Measurements from ENCODE around the gene RCBTB2.

GRCh38 chr13:48578516-48579164 lies 45.8 kb upstream of the RCBTB2 start:
- TF ChIP-seq REST (IDR thresholded peaks at IDR 0.05; ENCODE audit: insufficient read depth in 1 of 2, low read depth in 2 of 2, low read length in 2 of 2) (no peak), POLR2AphosphoS5 (IDR thresholded peaks at IDR 0.05; ENCODE audit: low read depth, low read length) (no peak), TAF1 (IDR thresholded peaks at IDR 0.05; ENCODE audit: borderline replicate concordance, insufficient read depth, low read length) (no peak), SIN3A (IDR thresholded peaks at IDR 0.05; ENCODE audit: borderline replicate concordance, insufficient read depth, low read length) (no peak), FOXP2 (optimal IDR thresholded peaks at IDR 0.05; ENCODE audit: borderline replicate concordance, extremely low read depth, extremely low read length, insufficient read depth) (no peak)
